Stimulated activated naive CD8-positive, alpha-beta T cell treated with anti-CD3 and anti-CD28 coated beads, Interleukin-15, Interleukin-2, amounts not matched to agents 100 U/mL and 50 U/mL, for 24 hours (primary cell): Measurements from ENCODE around the gene AKR7A2.
"Not testable (repeated sequence)": the region's sequence is repeated elsewhere in the genome, so short reads cannot be mapped to it uniquely, and the experiment has no call there.

Source experiments
- ATAC-seq: fragments of 150-1000 bp; cut with Tn5 transposase; one replicate; pipeline ENCODE4 v1.10.0; 2021
- DNase-seq: peaks from one replicate; pipeline ENCODE4 v3.0.0; 2021

The AKR7A2 gene

DNA sequence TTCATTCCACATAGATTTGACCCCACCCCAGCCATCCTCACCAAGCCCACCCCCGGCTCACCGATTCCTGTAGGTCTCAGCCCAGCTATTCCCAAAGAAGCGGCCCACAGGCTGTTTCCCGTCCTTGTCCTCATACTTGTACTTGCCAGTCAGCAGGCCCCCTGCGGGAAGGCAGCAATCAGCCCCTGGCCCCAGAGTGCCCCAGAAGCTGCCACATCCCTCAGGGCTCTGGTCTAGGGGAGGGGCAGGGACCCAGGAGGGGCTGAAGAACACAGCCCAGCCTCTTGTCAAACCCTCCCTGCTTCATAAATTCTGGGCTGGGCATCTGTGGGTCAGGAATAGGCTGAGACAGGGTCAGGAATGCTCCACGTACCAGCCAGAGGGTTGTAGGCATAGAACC lies 5.0 kb downstream of the AKR7A2 start:
- no peak for DNase-seq
- ATAC-seq: no peak

DNA sequence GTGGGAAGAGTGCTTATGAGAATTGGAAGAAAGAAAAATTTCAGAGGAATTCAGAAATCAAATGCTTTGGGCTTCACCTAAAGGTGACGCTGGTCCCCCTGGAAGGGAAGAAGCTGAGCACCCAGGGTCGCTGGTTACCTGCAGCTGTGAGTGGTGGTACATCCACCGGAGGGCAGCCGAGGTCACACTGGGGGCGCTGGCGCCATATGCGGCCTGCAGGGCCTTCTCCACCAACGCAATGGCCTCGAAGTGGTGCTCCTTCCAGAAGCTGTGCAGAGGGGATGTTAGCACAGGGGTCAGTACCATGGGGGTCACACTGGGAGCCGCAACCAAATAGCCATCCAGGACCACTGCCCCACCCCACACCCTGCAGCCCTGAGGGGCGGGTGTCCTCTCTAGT lies 6.1 kb downstream of the AKR7A2 start:
- no peak for DNase-seq
- no peak for ATAC-seq

DNA sequence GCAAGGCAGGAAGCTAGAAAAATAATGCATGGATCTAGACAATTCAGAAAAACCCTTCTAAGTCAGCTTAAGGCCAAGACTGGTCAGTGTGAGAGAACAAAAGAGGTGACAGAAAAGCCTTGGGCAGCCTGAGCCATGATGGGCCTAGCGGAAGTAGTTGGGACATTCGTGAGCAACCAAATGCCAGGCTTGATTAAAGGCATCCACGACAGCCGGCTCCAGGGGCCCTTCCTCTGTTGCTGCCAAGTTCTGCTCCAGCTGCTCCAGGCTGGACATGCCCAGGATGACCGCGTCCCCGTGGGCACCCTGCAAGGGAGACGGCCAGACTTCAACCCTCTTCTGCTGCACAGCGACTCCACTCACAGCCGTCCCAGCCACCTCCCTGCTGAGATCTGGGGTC lies 7.9 kb downstream of the AKR7A2 start:
- not testable (repeated sequence) for DNase-seq

DNA sequence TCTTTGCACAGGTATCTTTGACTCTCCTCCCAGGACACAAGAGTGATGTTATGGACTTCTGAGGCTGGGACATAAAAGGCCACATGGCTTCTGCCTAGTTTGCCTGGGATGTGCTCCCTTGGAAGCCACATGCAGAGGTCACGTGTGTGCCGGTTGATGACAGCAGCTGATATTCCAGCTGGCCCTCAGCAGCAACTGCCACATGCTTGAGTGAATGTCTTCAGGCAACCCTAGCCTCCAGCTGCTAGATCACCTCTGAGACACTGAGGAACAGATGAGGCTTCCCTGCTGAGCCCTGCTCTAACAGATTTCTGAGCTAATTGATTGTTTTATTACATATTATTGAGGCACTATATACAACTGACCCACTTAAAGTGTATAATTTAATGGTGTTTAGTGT lies 11.7 kb downstream of the AKR7A2 start:
- ATAC-seq (no peak), DNase-seq (no peak)

More for the DNA sequence above, 7.9 kb downstream of the AKR7A2 start:
- not testable (repeated sequence) for ATAC-seq

DNA sequence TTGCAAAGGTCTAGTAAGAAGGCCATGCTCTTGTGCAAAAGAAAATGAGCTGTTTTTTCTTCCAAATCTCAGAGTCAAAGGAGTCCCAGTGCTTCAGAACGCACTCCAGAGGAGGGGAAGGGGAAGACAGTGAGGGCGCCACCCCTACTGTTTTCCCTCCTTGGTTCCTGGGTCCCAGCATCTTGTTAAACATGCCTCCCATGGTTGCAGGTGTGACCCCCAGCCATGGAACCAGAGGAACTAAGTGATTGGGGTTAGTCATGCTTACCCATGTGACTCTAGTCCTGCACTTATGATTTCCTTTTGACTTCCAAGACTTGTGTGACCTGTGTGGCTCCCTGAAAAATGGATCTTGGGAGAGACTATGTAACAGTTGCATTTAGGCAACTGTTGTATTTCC lies 17.3 kb downstream of the AKR7A2 start:
- ATAC-seq: no peak

DNA sequence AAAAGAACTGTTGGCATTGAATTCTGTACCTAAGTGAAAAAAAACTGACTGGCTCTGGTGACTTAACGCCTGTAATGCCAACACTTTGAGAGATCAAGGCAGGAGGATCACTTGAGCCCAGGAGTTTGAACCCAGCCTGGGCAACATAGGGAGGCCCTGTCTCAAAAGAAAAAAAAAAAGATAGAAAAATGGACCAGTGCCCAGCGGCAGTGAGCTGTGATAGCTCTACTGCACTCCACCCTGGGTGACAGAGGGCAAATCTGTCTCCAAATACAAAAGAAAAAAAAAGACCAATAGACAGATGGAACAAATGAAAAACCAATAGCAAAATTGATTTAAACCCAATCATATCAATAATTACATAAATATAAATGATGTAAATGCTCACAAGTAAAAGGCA lies 22.7 kb downstream of the AKR7A2 start:
- DNase-seq: no peak
- no peak for ATAC-seq

More for the DNA sequence above, 17.3 kb downstream of the AKR7A2 start:
- DNase-seq: no peak

DNA sequence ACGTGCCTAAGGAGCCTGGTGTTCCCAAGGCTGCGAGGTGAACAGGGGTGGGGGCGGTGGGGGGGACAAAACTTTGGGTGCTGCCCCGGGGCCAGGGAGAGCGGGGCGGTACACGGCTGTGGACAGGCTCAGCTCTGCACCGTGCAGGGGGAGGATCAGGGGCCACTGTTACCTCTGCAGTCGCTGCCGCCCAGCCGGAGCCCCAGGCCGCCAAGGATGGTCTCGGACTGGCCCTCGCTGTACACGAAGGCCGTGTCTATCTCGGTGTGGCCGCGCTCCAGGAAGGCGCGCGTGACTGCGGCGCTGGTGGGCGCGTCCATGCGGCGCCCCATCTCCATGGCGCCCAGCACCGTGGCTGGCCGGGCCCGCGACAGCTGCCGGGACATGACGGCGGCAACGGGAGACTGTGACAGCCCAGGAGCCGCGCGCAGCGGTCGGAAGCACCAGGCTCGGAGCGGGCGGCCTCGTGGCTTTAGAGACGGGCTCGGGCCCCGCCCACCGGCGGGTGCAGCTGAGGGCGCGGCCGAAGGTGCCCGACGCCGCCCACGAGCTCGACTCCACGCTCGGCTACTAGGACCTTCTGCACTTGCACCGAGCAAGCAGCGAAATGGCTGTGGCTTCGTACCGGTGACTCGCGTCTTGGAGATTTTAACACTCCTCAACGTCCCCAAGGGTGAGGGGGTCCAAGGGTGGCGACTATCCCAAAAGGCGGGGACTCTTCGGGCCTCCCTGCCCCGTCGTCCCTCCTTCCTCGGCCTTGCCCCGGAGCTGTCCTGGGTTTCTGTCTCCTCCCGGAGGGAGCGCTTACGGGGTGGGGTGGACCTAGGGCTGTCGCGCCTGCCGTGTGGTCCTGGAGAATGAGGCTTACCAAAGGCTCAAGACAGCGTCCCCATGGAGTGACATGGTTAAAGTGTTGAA lies 23.4 kb downstream of the AKR7A2 start, which contains the start of gene AKR7A3:
AKR7A3 (minus strand) TSS at position 447 of the 918 bp plus-strand sequence; CDS start at position 386, 61 bp downstream.
- ATAC-seq (peak; percentile 85), DNase-seq (peak; percentile 74)

DNA sequence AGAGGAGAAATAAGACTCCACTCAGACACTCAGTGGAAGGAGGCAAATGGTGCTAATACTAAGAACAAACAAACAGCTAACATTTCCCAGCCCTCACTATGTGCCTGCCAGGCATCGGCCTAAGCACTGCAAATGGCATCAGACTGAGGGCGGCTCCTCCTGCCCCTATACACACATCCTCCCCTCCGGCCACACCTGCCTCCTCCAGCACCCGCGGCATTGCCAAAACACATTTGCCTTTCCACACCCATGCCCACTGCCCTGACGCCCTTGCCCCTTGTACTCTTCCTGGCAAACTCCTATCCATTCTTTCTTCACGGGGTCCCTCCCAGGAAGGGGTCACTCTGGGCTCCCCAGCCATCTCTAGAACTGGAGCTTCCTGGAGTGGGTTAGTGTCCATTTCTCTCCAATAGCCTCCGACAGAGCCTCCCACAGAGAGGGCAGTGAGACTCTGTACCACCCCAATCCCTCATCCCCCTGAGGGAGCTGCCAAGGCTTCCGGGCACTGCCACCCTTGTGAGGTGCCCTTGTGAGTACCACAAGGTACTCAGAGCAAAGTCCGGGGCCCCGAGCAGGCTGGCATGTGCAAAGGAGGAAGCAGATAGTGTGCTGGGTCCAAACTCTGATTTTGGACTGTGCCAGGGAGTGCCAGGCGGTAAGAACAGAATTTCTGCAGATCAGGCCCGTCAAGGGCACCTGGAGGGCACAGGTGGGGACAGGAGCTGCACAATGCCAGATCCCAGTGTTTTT lies 24.3 kb downstream of the AKR7A2 start:
- no peak for ATAC-seq
- DNase-seq: no peak

DNA sequence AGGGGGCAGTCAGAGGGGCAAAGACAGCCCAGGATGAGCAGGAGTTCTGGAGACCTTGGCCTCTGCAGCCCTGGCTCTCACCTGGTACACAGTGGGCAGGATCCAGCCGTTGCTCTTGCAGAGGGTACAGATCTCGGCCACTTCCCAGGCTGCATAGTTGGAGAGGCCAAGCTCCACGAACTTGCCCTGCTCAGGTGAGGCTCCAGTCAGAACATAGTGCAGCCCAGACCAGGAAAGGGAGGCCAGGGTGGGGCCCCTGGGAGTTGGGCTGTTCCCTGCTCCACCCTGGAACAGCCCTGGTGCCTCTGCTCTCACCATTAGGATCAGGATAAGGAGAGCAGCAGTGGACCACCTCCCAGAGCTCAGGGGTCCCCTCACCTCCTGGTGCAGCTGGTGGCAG lies 26.1 kb downstream of the AKR7A2 start:
- not testable (repeated sequence) for DNase-seq, ATAC-seq

DNA sequence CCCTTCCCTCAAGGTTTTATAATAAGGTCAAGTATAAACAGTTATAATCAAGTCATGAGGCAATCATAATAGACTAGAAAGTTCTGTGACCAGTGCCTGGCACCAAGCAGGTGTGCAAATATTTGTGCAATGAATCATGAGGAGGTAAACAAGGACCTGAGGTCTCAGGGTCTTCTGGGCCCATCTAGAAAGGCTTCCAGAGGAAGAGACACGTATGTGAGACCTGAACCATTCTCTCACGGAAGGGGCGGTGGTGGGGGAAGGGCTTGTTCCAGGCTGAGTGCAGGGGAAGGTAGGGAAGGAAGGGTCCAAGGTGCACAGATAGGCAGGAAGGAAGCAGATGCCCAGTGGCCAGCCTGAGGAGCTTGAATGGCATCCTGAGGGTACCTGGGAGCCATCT lies 26.6 kb downstream of the AKR7A2 start:
- ATAC-seq: not testable (repeated sequence)

DNA sequence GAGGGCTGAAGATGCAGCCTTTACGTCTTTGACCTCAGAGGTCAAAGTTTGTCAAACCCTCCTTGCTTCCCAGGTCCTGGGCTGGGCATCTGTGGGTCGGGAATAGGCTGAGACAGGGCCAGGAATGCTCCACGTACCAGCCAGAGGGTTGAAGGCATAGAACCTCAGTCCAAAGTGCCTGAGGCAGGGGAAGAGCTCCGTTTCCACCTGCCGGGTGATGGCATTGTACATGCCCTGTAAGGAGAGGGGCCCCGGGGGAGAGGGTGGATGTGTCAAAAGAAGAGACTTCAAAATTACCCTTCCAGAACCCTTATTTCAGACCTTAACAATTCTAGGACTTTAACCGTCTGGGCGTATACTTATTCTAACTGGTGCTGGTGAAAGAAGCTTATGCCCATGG lies 27.1 kb downstream of the AKR7A2 start:
- ATAC-seq: no peak
- no peak for DNase-seq

More for the DNA sequence above, 26.6 kb downstream of the AKR7A2 start:
- not testable (repeated sequence) for DNase-seq

DNA sequence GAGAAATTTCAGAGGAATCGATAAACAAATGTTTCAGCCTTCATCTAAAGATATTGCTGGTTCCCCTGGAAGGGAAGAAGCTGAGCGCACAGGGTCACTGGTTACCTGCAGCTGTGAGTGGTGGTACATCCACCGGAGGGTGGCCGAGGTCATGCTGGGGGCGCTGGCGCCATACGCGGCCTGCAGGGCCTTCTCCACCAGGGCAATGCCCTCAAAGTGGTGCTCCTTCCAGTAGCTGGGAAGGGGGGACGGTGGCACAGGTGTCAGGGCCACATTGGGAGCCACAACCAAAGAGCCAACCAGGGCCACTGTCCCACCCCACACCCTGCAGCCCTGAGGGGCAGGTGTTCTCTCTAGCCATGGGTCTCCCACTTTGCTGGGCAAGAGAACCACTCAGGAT lies 28.1 kb downstream of the AKR7A2 start:
- DNase-seq (no peak), ATAC-seq (no peak)

DNA sequence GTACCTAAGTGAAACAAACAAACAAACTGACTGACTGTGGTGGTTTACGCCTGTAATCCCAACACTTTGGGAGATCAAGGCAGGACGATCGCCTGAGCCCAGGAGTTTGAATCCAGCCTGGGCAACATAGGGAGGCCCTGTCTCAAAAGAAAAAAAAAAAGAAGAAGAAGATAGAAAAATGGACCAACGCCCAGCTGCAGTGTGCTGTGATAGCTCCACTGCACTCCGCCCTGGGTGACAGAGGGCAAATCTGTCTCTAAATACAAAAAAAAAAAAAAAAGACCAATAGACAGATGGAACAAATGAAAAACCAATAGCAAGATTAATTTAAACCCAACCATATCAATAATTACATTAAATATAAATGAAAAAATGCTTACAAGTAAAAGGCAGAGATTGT lies 37.3 kb downstream of the AKR7A2 start:
- DNase-seq (no peak), ATAC-seq (no peak)

DNA sequence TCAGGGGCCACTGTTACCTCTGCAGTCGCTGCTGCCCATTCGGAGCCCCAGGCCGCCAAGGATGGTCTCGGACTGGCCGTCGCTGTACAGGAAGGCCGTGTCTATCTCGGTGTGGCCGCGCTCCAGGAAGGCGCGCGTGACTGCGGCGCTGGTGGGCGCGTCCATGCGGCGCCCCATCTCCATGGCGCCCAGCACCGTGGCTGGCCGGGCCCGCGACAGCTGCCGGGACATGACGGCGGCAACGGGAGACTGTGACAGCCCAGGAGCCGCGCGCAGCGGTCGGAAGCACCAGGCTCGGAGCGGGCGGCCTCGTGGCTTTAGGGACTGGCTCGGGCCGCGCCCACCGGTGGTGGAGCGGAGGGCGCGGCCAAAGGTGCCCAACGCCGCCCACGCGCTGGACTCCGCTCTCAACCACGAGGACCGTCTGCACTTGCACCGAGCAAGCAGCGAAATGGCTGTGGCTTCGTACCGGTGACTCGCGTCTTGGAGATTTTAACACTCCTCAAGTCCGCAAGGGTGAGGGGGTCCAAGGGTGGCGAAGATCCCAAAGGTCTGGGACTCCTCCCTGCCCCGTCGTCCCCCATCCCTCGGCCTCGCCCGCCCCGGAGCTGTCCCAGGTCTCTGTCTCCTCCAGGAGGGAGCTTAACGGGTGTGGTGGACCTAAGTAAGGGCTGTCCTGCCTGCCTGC lies 38.0 kb downstream of the AKR7A2 start:
- not testable (repeated sequence) for DNase-seq
- ATAC-seq: peak; percentile 46

DNA sequence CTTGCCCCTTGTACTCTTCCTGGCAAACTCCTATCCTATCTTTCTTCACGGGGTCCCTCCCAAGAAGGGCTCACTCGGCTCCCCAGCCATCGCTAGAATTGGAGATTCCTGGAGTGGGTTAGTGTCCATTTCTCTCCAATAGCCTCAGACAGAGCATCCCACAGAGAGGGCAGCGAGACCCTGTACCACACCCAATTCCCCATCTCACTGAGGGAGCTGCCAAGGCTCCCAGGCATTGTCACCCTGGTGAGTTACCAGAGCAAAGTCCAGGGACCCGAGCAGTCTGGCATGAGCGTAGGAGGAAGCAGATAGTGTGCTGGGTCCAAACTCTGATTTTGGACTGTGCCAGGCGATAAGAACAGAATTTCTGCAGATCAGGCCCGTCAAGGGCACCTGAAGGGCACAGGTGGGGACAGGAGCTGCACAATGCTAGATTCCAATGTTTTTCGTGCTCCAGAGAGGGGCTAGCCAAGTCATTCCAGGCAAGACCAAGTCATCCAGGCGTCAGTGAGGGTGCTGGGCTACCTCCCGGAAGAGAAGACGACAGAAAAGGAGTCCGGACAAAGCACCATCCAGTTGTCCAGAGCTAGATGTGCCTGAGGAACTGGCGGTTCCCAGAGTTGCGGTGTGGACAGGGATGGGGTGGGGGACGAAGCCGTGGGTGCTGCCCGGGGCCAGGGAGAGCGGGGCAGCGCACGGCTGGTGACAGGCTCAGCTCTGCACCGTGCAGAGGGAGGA lies 38.7 kb downstream of the AKR7A2 start:
- ATAC-seq (no peak), DNase-seq (no peak)

DNA sequence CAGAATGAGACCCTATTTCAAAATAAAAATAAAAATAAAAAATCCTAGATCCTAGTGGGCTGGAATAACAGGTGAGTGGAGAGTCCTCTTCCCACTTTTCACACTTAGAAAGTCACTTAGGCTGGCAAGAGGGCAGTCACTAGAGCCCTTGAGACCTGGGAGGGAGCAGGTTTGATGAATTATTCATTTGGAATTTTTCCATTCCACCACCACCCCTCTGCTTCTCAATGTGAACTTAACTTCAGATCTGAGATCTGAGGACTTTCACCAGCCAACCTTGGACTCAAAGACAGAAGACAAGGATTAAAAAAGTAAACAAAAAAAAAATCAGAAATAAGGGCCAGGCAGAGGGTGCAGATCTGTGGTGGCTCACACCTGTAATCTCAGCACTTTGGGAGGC lies 39.9 kb downstream of the AKR7A2 start:
- ATAC-seq: no peak
- no peak for DNase-seq

DNA sequence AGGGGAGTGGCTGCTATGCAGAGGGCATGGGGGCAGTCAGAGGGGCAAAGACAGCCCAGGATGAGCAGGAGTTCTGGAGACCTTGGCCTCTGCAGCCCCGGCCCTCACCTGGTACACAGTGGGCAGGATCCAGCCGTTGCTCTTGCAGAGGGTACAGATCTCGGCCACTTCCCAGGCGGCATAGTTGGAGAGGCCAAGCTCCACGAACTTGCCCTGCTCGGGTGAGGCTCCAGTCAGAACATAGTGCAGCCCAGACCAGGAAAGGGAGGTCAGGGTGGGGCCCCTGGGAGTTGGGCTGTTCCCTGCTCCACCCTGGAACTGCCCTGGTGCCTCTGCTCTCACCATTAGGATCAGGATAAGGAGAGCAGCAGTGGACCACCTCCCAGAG lies 41.6 kb downstream of the AKR7A2 start:
- ATAC-seq: not testable (repeated sequence)

DNA sequence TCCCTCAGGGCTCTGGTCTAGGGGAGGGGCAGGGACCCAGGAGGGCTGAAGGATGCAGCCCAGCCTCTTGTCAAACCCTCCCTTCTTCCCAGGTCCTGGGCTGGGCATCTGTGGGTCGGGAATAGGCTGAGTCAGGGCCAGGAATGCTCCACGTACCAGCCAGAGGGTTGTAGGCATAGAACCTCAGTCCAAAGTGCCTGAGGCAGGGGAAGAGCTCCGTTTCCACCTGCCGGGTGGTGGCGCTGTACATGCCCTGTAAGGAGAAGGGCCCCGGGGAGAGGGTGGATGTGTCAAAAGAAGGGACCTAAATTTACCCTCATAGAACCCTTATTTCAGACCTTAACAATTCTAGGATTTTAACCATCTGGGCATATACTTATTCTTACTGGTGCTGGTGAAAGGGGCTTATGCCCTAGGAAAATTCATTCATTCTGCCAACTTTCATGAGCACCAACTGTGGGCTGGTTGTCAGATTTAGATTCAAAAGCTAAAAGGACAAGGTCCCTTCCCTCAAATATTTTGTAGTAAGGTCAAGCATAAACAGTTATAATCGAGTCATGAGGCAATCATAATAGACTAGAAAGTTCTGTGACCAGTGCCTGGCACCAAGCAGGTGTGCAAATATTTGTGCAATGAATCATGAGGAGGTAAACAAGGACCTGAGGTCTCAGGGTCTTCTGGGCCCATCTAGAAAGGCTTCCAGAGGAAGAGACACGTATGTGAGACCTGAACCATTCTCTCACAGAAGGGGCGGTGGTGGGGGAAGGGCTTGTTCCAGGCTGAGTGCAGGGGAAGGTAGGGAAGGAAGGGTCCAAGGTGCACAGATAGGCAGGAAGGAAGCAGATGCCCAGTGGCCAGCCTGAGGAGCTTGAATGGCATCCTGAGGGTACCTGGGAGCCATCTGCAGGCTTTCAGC lies 42.3 kb downstream of the AKR7A2 start:
- DNase-seq, ATAC-seq: not testable (repeated sequence)

More for the DNA sequence above, 41.6 kb downstream of the AKR7A2 start:
- not testable (repeated sequence) for DNase-seq

DNA sequence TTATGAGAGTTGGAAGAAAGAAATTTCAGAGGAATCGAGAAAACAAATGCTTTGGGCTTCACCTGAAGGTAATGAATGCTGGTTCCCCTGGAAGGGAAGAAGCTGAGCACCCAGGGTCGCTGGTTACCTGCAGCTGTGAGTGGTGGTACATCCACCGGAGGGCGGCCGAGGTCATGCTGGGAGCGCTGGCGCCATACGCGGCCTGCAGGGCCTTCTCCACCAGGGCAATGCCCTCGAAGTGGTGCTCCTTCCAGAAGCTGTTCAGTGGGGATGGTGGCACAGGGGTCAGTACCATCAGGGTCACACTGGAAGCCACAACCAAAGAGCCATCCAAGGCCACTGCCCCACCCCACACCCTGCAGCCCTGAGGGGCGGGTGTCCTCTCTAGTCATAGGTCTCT lies 43.5 kb downstream of the AKR7A2 start:
- no peak for ATAC-seq
- DNase-seq: no peak

DNA sequence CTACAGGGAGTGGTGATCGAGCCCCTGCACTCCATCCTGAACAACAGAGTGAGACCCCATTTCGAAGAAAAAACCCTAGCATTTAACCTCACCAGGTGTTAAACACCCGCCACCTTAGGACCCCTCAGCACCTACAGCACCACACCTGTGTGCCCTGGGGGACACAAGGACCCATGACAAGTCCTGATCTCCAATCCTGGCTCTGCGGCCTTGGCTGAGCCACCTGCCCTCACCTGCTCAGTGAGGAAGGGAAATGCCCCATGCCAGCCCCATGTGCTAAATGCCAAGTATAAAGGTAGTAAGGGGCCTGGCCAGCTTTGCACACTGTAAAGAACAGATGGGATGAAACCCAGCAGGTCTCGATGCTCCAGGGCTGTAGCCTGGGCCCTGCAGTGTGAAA lies 49.2 kb downstream of the AKR7A2 start:
- DNase-seq (no peak), ATAC-seq (no peak)

DNA sequence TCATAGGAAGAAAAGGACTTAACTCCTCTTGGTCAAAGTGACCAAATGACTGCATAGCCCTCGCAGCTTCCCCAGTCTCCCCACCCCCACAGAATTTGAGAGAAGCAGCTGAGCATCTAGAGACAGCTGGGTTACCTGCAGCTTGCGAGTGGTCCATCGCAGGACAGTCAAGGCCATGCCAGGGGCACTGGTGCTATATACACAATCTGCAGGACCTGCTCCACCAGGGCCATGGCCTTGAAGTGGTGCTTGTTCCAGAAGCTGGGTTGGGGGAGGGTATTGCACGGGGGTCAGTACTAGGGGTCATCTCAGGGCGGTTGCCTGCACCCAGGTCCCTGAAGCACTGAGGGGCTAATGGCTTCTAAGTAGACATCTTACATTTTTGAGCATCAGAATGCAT lies 49.9 kb downstream of the AKR7A2 start:
- no peak for DNase-seq
- ATAC-seq: no peak
